B cell (primary cell): ENCODE results near the gene BCL11A. TPM values are rescaled to one million over a fixed set of nuclear protein-coding genes. Genes with fewer than 3 reads are reported as not detected.

Source experiments
- ATAC-seq: fragments of 200-7000 bp; cut with Tn5 transposase; one replicate; pipeline ENCODE4 v1.10.0; 2021; ENCODE audit warnings: low read depth, mild to moderate bottlenecking, moderate number of reproducible peaks, moderate library complexity
- CTCF ChIA-PET: fragments of 350-600 bp; sonication (Branson Sonifier 250); formaldehyde crosslinking; loops from one replicate; lab custom pipeline; 2021; ENCODE audit warnings: antibody characterized with exemption, inconsistent platforms; lab: Charles Lee
- POLR2A ChIA-PET: fragments of 350-600 bp; sonication (Branson Sonifier 250); formaldehyde crosslinking; loops from one replicate; lab custom pipeline; 2021; ENCODE audit warnings: antibody characterized with exemption; lab: Charles Lee
- DNase-seq: peaks from one replicate; pipeline ENCODE4 v3.0.0; 2013
- H2AFZ ChIP-seq: 2 replicates; pipeline ENCODE4 v1.6.1; 2012; ENCODE audit warnings: mild to moderate bottlenecking, low read depth, low read length; ENCODE audit not compliant: insufficient read depth, poor library complexity, severe bottlenecking
- H3K27ac ChIP-seq, 2 donors: 1 replicate in 1 of 2; 2 replicates in 1 of 2; pipeline ENCODE4 v1.5.1; 2012 to 2013; ENCODE audit warnings: low read length in 2 of 2, mild to moderate bottlenecking in 2 of 2, moderate library complexity in 1 of 2
- H3K27me3 ChIP-seq, 4 experiments: fragments of 200-600 bp in 1 of 4; sonication (generic) in 1 of 4; replicated peaks in 1 of 4; 1 replicate in 2 of 4; 2 replicates in 2 of 4; pipeline versions ENCODE4 v1.6.1 to v1.7.0; 2013 to 2016; ENCODE audit warnings: low read length in 3 of 4, mild to moderate bottlenecking in 2 of 4, mixed read lengths in 1 of 4, moderate library complexity in 1 of 4; ENCODE audit not compliant: insufficient read depth in 4 of 4, control insufficient read depth in 3 of 4; ENCODE audit errors: control extremely low read depth in 1 of 4
- H3K36me3 ChIP-seq, 2 experiments: replicated peaks in 1 of 2; 1 replicate in 1 of 2; 2 replicates in 1 of 2; pipeline versions ENCODE4 v1.6.1 to v1.7.1; 2013; ENCODE audit warnings: low read length in 1 of 2; ENCODE audit not compliant: insufficient read depth in 2 of 2, control insufficient read depth in 1 of 2; ENCODE audit errors: control extremely low read depth in 1 of 2, extremely low read depth in 1 of 2
- H3K4me1 ChIP-seq, 2 donors: fragments of 200-600 bp in 1 of 2; sonication (generic) in 1 of 2; 1 replicate in 1 of 2; 2 replicates in 1 of 2; pipeline versions ENCODE4 v1.5.1 to v1.6.1; 2013 to 2017; ENCODE audit warnings: low read length in 2 of 2; ENCODE audit not compliant: control insufficient read depth in 2 of 2, insufficient read depth in 2 of 2
- H3K4me2 ChIP-seq: replicated peaks from 2 replicates; pipeline ENCODE3; 2012; ENCODE audit warnings: mild to moderate bottlenecking, low read depth, low read length; ENCODE audit not compliant: poor library complexity, severe bottlenecking
- H3K4me3 ChIP-seq, 5 experiments: fragments of 200-600 bp in 1 of 5; sonication (generic) in 1 of 5; 1 replicate in 3 of 5; 2 replicates in 2 of 5; pipeline versions ENCODE4 v1.5.1 to v1.7.0; 2011 to 2016; ENCODE audit warnings: low read length in 4 of 5, mild to moderate bottlenecking in 4 of 5, low read depth in 2 of 5, control low read depth in 1 of 5, moderate library complexity in 1 of 5; ENCODE audit not compliant: insufficient read depth in 1 of 5; ENCODE audit errors: control extremely low read depth in 1 of 5, extremely low read depth in 1 of 5
- H3K79me2 ChIP-seq: fragments of 200-600 bp; sonication (generic); one replicate; pipeline ENCODE4 v1.6.0; 2016; ENCODE audit warnings: low read length; ENCODE audit not compliant: control insufficient read depth, insufficient read depth
- H3K9ac ChIP-seq: fragments of 200-600 bp; sonication (generic); 2 replicates; pipeline ENCODE4 v1.6.1; 2017; ENCODE audit warnings: mild to moderate bottlenecking, low read length, moderate library complexity
- H3K9me3 ChIP-seq, 3 donors: one replicate each; pipeline versions ENCODE4 v1.6.1 to v1.7.1; 2013; ENCODE audit warnings: low read length in 2 of 3; ENCODE audit not compliant: control insufficient read depth in 2 of 3, insufficient read depth in 1 of 3; ENCODE audit errors: control extremely low read depth in 1 of 3
- H4K20me1 ChIP-seq: 2 replicates; pipeline ENCODE4 v1.6.0; 2012; ENCODE audit warnings: mild to moderate bottlenecking, low read length; ENCODE audit not compliant: insufficient read depth, control insufficient read depth, poor library complexity, severe bottlenecking
- H3K27ac Mint-ChIP-seq: one replicate; pipeline ENCODE4 v1.8.0; 2021; ENCODE audit warnings: mixed read lengths
- H3K27me3 Mint-ChIP-seq: one replicate; pipeline ENCODE4 v1.8.0; 2021; ENCODE audit warnings: mixed read lengths
- H3K4me1 Mint-ChIP-seq: one replicate; pipeline ENCODE4 v1.8.0; 2021; ENCODE audit warnings: mixed read lengths
- H3K4me3 Mint-ChIP-seq: one replicate; pipeline ENCODE4 v1.8.0; 2021; ENCODE audit warnings: mixed read lengths
- H3K9me3 Mint-ChIP-seq: one replicate; pipeline ENCODE4 v1.8.0; 2022; ENCODE audit warnings: mixed read lengths; ENCODE audit not compliant: insufficient read depth
- EZH2 ChIP-seq: IDR thresholded peaks from 2 replicates; pipeline ENCODE4 v1.6.1; 2012; ENCODE audit warnings: borderline replicate concordance, low read depth, mild to moderate bottlenecking, moderate library complexity, low read length; ENCODE audit not compliant: insufficient read depth, poor library complexity, severe bottlenecking
- WGBS: methylation state at CpG from one replicate; pipeline ENCODE4 v1.1.5; 2013; ENCODE audit warnings: missing lambda C conversion rate; ENCODE audit not compliant: insufficient coverage; 5-methylcytosine and 5-hydroxymethylcytosine counted together
- intact Hi-C: fragments of 100-400 bp; cut with micrococcal nuclease; formaldehyde crosslinking; loops from one replicate; pipeline ENCODE4 v1.10.0; 2022
- polyA plus RNA-seq: library from polyadenylated mRNA; depleted of rRNA; stranded (reverse); fragments of >200 nt; gene quantifications from 2 replicates; pipeline ENCODE4 v1.2.3, GENCODE V29; 2012
- total RNA-seq, 2 donors: library from RNA; stranded (reverse); fragments of 120-200 nt in 1 of 2; gene quantifications; 1 replicate in 1 of 2; 2 replicates in 1 of 2; pipeline versions ENCODE4 v1.2.3 to v1.2.4, GENCODE V29; 2013 to 2022
- TF ChIP-seq, protein P1 (sequence below): fragments of 200-600 bp; IDR thresholded peaks from one replicate; pipeline ENCODE4 v1.8.0; 2022; ENCODE audit warnings: antibody characterized with exemption, mild to moderate bottlenecking

Gene BCL11A
- total and polyA plus RNA-seq, 2 donors (not counting 1 experiment from before 2014, with no cell fraction given): 81.8 to 383 TPM

DNA sequence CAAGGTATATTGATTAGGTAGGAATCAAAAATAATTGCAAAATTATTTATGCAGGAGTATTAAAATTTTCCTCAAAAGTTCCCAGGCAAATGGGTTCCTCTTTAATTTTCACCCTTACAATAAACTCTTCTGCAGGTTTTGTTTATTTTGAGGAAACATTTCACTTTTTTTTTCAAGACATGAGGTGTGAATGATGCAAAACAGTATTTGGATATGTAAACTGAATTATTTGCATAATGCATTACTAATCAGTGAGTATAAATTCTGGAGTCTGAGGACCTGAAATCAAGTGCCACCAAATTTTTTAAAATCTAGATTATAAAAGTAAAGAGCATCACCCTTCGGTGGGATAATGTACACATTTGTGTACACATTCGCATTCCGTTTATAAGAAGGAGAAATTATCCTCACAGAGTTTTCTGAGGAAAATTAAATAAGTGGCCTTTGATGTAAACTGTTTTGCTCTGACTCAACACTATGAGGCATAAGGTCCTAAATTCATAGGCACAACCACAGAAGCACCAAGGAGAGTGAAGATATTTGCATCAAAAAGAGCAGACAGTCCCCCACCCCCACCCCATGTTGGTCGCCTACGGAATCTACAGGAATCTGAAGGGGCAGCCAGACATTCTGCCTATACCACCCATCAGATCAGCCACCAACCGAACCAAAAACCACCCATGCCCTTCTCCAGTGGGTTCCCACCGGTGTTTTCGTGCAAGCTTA is 33.1 kb downstream of the BCL11A start:
- intact Hi-C loops: no loop called here
- peaks cover 94% of the 10 kb centered on the region for H3K4me1 Mint-ChIP-seq
- no peaks in the 10 kb centered on the region for H3K9me3 Mint-ChIP-seq
- CTCF ChIA-PET: interaction anchor here (0.7 to 1.9 kb wide), 5 partner anchors 22 to 637 kb away, joined by 3 to 14 read pairs (median 5); no protein-coding TSS in a partner anchor
- ATAC-seq (no peak), DNase-seq (no peak)
- Histone ChIP-seq H3K9ac (no peak overlapping the region), H3K36me3 (peaks cover 5 to 89% of the 10 kb centered on the region in 2 experiments), H3K4me3 (no peak overlapping the region), H3K79me2 (peaks cover 100% of the 10 kb centered on the region), H3K27me3 (no peaks in the 10 kb centered on the region), H3K27ac (peak overlapping the region in 1 of 2 donors; percentile 85), H2AFZ (no peak overlapping the region), H3K4me2 (peak overlapping the region; percentile 4), H3K9me3 (no peaks in the 10 kb centered on the region), H4K20me1 (peaks cover 97% of the 10 kb centered on the region), H3K4me1 (peaks cover 92 to 100% of the 10 kb centered on the region in 2 donors)
- H3K4me3 Mint-ChIP-seq: peak overlapping the region; percentile 42
- no peaks in the 10 kb centered on the region for H3K27me3 Mint-ChIP-seq
- TF ChIP-seq, protein P1, sequence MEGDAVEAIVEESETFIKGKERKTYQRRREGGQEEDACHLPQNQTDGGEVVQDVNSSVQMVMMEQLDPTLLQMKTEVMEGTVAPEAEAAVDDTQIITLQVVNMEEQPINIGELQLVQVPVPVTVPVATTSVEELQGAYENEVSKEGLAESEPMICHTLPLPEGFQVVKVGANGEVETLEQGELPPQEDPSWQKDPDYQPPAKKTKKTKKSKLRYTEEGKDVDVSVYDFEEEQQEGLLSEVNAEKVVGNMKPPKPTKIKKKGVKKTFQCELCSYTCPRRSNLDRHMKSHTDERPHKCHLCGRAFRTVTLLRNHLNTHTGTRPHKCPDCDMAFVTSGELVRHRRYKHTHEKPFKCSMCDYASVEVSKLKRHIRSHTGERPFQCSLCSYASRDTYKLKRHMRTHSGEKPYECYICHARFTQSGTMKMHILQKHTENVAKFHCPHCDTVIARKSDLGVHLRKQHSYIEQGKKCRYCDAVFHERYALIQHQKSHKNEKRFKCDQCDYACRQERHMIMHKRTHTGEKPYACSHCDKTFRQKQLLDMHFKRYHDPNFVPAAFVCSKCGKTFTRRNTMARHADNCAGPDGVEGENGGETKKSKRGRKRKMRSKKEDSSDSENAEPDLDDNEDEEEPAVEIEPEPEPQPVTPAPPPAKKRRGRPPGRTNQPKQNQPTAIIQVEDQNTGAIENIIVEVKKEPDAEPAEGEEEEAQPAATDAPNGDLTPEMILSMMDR: no peak
- TF ChIP-seq EZH2: no peak
- POLR2A ChIA-PET: interaction anchor here (0.5 to 1.2 kb wide), 4 partner anchors 10 to 261 kb away, joined by 3 to 6 read pairs (median 4); no protein-coding TSS in a partner anchor
- WGBS: 67% methylated on average over 3 of the region's 8 CpGs
- peak overlapping the region; percentile 86 for H3K27ac Mint-ChIP-seq
